Medulla oblongata (tissue), 1 donor: ENCODE results near the gene RIPOR1.

Experiments
- DNase-seq: peaks from one replicate; pipeline ENCODE4 v3.0.0-alpha.2; 2015; ENCODE audit errors: extremely low spot score

RIPOR1 gene

DNA sequence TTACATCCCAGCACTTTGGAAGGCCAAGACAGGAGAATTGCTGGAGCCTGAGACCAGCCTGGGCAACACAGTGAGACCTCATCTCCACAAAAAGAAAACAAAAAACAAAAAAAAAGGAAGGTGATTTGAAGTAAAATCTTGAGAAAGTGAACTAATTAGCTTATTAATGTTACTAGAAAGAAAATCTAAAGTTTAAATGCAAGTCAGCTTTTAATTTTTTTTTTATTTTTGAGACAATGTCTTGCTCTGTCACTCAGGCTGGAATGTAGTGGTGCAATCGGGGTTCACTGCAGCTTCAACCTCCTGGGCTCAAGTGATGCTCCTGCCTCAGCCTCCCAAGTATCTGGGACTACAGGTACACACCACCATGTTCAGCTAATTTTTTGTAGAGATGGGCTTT, 30.2 kb downstream of the RIPOR1 start:
- DNase-seq: no peak

DNA sequence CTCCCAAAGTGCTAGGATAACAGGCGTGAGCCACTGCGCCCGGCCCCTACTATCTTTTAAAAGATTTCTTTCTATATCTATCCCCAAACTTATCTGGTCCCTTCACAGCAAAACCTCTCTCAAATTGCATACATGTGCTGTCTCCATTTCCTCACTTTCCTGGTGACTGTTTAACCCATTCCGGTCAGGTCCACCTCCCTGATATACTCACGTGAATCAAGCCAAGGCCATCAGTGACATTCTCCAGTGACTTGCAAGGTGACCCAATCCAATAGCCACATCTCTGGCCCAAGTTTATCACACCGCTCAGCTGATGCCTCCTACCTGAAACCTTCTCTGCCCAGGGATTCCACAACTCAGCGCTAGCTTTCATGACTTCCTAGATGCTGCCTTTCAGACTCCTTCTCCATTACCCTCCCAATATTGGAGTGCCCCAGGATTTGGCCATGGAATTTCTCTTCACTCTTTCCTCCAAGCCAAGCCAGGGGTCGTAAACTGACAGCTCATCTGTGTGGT, 32.3 kb downstream of the RIPOR1 start:
- DNase-seq: no peak

DNA sequence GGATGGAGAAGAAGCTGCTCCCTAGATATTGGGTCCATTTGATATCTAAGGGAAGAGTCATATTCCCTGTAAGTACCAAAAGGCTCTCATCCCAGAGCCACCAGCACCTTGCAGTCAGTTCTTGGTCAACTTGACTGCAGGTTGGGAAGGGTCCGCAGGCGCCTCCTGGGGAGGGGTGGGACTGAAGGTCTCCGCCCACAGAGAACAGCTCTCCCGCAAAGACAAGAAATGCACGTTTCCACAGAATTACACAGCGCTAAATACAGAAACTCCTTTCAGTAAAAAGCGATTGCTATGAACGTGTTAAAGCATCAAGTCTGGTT, 32.8 kb downstream of the RIPOR1 start:
- DNase-seq: no peak

DNA sequence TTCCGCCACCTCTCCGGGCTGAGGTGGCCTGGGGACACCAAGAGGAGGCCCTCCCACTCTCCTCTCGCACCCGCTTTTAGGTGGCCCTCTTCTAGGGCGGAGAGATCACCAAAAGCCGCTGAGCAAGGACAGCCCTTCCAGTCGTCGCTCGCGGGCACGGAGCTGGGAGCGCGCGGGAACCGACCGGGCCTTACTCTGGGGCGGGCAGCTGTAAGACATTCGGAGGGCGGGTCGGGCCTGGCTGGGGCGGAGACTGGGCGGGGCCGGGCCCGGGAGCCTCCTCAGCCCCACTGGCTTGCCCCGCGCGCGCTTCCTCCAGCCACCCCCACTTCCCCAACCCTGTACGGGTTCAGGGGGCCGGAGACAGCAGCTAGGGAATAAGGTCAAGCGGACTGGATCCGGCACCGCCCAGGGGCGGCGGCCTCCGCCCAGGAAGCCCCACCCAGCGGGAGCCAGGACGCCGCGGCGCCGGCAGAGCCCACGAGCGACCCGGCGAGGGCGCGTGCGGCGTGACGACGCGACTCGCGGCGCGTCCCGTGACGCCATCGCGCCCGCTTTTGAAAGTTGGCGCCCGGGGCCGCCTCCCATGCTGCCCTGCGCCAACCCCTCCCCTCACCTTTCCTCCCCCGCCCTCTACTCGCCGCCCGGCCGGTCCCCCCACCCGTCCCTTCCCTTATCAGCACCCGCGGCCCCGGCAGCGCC, 33.3 kb downstream of the RIPOR1 start:
- DNase-seq: peak; percentile 94

DNA sequence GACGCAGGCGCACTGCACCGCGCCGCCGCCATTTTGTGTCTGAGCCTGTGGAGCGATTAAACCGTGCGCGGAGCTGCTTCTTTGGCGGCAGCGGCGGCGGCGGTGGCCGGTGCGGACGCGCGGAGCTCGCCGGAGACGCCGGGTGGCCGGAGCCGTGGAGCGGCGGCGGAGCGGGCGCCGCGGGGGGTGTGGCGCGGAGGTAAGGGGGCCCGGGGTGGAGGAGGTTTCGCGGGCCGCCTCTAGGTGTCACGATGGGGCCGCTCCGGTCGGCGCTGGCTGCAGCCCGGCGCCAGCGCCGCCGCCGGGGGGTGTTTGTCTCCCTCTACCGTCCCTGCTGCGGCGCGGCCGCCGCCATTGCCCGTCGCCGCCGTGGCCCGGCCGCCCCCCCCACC, 33.9 kb downstream of the RIPOR1 start, which contains the start of gene CTCF:
TSS of gene CTCF (plus strand) at position 1 of the 392 bp plus-strand sequence. CDS start 48,307 bp downstream, outside the sequence.
- peak; percentile 86 for DNase-seq

DNA sequence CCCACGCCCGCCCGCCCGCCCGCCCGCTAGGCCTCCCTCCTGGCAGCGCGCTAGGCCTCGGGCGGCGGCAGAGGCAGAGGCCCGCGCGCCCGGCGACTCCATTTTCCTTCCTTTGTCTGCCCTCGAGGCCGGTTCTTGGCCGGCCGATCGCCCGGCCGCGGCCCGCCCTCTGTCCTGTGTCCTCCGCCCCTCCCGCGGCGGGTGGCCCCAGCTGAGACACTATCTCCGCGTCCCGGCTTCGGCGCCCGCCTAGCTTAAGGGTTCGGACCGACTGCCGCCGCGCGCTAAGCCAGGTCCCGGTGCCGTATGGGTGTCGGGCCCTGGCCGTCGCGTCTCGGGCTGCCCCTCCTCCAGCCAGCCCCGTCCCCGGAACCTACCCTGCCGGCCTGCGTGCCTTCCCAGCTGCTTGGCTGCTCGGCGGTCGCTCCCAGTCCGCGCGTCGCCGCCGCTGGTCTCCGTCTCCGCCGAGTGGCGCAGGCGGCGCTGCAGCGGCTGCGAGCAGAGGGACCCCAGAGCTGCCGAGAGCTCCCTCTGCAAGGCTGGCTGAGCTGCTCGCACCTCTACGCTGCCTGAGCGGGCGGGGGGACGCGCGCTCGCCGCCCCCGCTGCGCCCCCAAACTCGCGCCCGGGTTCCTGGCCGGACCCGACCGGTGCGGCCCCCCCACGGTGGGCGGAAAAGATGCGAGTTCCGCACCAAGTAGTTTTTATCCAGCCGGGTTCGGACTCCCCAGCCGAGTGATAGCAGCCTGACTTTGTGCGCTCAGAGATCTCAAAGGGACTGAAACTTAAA, 34.5 kb downstream of the RIPOR1 start:
- DNase-seq: peak; percentile 53

DNA sequence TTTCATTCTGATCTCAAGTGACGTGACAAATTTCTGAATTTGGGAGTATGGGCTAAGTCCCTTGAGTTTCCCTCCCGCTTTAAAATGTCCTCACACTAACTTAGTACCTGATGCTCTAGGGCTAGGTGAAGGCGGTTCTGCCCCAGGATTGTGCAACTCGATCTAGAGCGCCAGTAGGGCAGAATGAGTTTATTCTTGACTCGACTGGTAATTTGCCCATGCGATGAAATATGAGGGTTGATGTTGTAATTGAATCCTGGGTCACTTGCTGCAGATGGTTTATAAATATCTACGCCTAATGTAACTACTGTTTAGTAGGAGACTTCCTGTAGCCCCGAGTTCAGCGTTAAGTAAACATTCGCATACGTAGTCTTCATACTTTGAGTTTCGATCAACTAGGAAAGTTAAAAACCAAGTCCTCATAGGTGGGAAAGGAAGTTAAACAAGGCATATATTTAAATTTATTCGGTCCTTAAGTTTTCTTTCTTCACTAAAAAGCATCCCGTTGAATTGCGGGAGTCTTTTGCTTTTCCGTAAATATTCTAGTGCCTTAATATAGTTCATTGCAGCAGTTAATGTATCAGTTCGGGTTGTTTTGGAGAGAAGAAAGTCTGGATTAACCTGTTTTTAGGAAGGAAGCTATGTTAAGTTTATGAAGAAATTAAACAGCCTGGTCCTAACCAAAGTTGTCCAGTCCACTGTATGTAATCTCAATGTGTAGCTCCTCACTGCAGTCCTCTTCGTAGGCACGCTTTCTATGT, 35.3 kb downstream of the RIPOR1 start:
- peak; percentile 48 for DNase-seq

DNA sequence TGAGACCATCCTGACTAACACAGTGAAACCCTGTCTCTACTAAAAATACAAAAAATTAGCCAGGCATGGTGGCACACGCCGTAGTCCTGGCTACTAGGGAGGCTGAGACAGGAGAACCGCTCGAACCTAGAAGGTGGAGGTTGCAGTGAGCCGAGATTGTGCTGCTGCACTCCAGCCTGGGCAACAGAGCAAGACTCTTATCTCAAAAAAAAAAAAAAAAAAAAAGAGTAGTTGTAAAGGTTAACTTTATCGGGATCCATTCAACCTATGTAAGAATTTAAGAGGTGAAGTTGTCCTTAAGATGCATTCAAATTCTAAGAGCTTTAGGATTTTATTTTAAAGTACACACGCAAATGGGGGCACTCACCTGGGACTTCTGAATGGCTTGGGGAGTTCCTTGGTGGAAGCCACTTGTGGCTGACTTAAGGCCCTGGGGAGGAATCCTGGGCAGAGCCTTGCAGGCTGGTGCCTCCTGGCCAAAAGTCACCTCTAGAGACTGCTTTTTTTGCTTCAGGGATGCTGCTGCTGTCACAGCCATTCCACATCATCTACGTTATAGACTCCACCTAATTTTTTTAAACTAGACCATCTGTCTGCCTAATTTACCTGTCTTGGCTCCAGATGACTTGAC, 37.0 kb downstream of the RIPOR1 start:
- DNase-seq: no peak

DNA sequence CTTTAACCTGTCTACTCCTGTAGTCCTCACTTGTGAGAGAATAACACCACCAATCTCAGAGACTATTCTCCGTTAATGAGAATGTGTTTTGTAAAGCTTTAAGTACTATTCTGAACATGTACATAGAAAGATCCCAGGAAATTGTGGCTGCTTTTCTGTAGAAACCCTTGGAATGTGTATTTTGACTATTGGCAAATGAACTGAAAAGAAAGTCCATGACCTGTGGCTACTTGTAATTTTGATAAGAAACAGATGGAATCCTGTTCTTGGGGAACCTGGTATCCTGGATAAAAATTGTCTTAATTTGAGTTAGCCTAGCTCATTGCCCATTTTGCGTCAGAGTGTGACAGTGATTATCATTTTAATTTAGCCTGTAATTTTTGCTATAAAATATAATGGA, 42.8 kb downstream of the RIPOR1 start:
- DNase-seq: no peak

DNA sequence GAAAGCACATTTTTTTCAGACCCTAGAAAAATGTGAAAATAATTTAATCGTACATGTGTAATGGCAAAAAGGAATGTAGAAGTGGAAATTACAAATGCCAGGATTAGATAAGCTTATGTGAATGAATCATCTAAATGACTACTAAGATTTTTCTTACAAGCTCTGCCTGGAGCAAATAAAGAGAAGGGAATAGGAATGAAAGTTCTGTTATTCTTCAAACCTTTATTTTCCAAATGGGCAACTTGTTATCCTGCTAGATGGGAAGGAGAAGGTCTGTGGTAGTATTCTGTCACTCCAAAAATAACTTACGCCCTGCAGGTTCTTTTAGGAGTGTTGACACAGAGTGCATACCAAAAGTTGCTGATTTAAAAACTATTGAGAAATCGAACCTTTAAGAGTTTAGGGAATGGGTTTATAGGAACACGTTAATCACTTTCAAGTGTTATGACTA, 43.4 kb downstream of the RIPOR1 start:
- no peak for DNase-seq

DNA sequence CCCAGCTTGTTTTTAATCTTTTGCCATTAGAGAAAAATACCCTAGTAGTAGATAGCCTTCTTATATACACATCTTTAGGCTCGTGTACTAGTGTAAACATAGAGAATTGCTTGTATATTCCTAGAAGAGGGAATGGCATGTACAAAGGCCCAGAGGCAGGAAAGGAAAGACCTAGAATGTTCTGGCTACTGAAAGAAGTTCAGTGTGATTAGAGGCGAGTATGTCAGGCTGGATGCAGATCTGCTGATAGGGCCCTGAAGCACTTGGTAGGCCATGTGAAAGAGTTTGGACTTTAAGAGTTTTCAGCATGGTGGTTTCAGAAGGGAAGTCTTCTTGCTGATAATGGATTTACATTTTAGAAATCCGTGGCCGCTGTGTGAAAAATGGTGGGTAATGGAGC, 51.1 kb downstream of the RIPOR1 start:
- no peak for DNase-seq

DNA sequence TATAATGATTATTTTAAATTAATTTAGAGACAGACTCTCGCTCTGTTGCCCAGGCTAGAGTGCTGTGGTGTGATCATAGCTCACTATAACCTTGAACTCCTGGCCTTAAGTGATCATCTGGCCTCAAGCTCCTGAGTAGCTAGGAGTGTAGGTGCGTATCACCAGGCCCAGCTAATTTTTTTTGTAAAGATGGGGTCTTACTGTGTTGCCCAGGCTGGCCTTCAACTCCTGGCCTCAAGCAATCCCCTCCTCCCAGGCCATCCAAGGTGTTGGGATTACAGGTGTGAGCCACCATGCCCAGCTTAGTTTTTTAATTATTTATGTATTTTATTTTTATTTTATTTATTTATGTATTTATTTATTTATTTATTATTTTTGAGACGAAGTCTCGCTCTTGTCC, 51.6 kb downstream of the RIPOR1 start:
- DNase-seq: no peak

DNA sequence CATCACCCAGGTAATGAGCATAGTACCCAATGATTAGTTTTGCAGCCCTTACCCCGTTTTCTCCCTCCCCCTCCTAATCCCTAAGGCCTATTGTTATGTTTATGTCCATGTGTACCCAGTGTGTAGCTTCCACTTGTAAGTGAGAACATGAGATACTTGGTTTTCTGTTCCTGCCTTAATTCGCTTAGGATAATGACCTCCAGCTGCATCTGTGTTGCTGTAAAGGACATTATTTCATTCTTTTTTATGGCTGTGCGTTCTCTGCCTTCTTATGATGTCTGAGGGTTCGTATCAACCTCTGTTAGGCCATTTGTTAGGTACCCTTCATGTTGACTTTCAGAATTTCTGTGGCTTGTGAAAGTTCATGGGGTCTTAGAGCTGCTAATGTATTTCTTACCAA, 64.7 kb downstream of the RIPOR1 start:
- DNase-seq: no peak

DNA sequence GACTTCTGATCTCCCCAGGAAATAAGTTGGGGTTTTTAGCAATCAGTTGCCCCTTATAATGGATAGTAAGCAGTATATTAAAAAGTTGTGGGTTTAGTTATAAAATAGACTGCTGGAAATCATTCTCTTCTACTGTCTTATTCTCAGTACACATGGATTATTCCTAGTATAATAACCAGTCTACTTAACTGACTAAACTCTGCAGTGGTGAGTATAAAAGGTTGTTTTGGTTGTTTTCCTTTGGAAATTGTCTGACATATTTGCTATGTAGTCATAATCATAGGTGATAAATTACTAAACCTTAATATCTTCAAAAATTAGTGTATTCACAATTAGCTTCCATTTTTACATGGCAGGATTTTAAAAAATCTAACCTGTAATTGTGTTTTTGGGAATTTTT, 65.1 kb downstream of the RIPOR1 start:
- no peak for DNase-seq

DNA sequence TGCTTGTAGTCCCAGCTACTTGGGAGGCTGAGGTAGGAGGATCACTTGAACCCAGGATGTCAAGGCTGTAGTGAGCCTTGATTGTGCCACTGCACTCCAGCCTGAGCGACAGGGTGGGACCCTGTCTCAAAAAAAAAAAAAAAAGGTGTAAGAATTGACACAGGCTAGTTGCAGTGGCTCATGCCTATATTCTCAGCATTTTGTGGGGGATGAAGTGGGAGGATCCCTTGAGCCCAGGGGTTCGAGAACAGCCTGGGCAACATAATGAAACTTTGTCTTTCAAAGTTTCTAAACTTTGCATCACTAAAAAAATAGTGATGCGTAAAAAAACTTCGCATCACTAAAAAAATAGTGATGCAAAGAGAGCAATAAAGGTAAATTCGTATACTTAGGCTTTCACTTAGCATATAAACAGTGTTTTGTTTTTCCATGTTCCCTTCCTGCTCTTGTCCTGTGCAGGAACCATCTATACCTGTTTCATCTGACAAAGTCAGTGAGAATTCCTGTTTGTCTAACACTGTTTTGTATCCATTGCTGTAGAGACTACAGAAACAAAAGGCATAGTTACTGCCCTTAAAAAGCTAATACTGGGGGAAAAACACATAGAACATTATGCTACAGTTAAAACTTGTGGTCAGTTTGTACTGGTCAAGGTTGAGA, 65.8 kb downstream of the RIPOR1 start:
- no peak for DNase-seq

DNA sequence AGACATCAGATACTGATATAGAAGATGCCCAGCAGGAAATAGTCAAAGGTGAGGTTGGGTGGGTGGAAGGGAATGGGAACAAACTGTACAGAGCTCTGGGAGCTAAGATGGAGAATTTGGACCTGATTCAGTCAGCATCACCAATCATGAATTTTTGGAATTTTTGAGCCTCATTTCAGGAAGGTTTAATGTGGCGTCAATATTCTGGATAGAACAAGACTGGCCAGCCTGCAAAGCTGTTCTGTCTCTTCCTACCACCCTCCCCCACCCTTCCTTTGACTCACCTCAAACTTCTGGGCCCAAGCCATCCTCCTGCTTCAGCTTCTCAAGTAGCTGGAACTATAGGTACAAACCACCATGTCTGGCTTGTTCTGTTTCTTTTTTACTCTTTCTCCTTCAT, 66.3 kb downstream of the RIPOR1 start:
- no peak for DNase-seq
